ENCODE results near the gene HBM.

GRCh38 chr16:117379-118365, 48.1 kb upstream of the HBM start:
- TF ChIP-seq CTCF (IDR thresholded peaks at IDR 0.05) = peak; percentile 74
- no peak for TF ChIP-seq RXRA (IDR thresholded peaks at IDR 0.05; ENCODE audit: borderline replicate concordance, low read depth)
- no peak for TF ChIP-seq EZH2phosphoT487 (IDR thresholded peaks at IDR 0.05; ENCODE audit: borderline replicate concordance, low read depth)
- TF ChIP-seq RAD21 (IDR thresholded peaks at IDR 0.05; ENCODE audit: low read length) = peak; percentile 62
- no peak for TF ChIP-seq RFX5 (IDR thresholded peaks at IDR 0.05; ENCODE audit: low read length)

All from SK-N-SH (cell line).